Smooth muscle cell (in vitro differentiated cells): ENCODE results near the gene GPC3. TPM values are rescaled to one million over a fixed set of nuclear protein-coding genes. Genes with fewer than 3 reads are reported as not detected.

Experiments
- DNase-seq: peaks from one replicate; lab custom pipeline; 2025; ENCODE audit not compliant: unreplicated experiment; lab: John Stamatoyannopoulos, UW
- H2AFZ ChIP-seq: fragments of 200-600 bp; sonication (generic); 2 replicates; pipeline ENCODE4 v1.6.0; 2016; ENCODE audit warnings: antibody characterized with exemption, low read depth, mild to moderate bottlenecking
- H3F3A ChIP-seq: fragments of 200-600 bp; sonication (generic); 2 replicates; pipeline ENCODE4 v1.6.0; 2017; ENCODE audit warnings: antibody characterized with exemption, low read depth
- H3K27ac ChIP-seq: fragments of 200-600 bp; sonication (generic); 2 replicates; pipeline ENCODE4 v1.5.1; 2016; ENCODE audit warnings: low read depth, mild to moderate bottlenecking
- H3K27me3 ChIP-seq: fragments of 200-600 bp; sonication (generic); 2 replicates; pipeline ENCODE4 v1.6.1; 2016; ENCODE audit warnings: low read depth, mild to moderate bottlenecking
- H3K36me3 ChIP-seq: fragments of 200-600 bp; sonication (generic); 2 replicates; pipeline ENCODE4 v1.5.1; 2016; ENCODE audit warnings: low read depth
- H3K4me1 ChIP-seq: fragments of 200-600 bp; sonication (generic); 2 replicates; pipeline ENCODE4 v1.5.1; 2016; ENCODE audit warnings: low read depth
- H3K4me2 ChIP-seq: fragments of 200-600 bp; sonication (generic); 2 replicates; pipeline ENCODE4 v1.6.0; 2016; ENCODE audit warnings: mild to moderate bottlenecking
- H3K4me3 ChIP-seq: fragments of 200-600 bp; sonication (generic); 2 replicates; pipeline ENCODE4 v1.5.1; 2016; ENCODE audit warnings: mild to moderate bottlenecking
- H3K79me2 ChIP-seq: fragments of 200-600 bp; sonication (generic); 2 replicates; pipeline ENCODE4 v1.6.0; 2016; ENCODE audit warnings: low read depth, mild to moderate bottlenecking
- H3K9ac ChIP-seq: fragments of 200-600 bp; sonication (generic); 2 replicates; pipeline ENCODE4 v1.6.0; 2016; ENCODE audit warnings: low read depth
- H3K9me3 ChIP-seq: fragments of 200-600 bp; sonication (generic); replicated peaks from 2 replicates; pipeline ENCODE4 v1.5.1; 2016; ENCODE audit warnings: low read depth
- H4K20me1 ChIP-seq: fragments of 200-600 bp; sonication (generic); 2 replicates; pipeline ENCODE4 v1.6.0; 2016; ENCODE audit warnings: low read depth
- WGBS: methylation state at CpG from one replicate; pipeline ENCODE4 v1.1.7; 2016; ENCODE audit warnings: low lambda C conversion rate; 5-methylcytosine and 5-hydroxymethylcytosine counted together
- polyA plus RNA-seq: library from polyadenylated mRNA; unstranded; fragments of >200 nt; fragmentation: Nextera tagmentation; extraction: Ambion mirVana; gene quantifications from 2 replicates; pipeline ENCODE4 v1.2.1, GENCODE V29; 2016
- total RNA-seq: library from RNA; depleted of rRNA; stranded (reverse); fragments of >200 nt; gene quantifications from 2 replicates; pipeline ENCODE4 v1.2.3, GENCODE V29; 2014
- TF ChIP-seq, protein P1 (sequence below): fragments of 200-600 bp; sonication (generic); IDR thresholded peaks from 2 replicates; pipeline ENCODE4 v1.5.1; 2017; ENCODE audit warnings: borderline replicate concordance, mild to moderate bottlenecking, antibody characterized with exemption; ENCODE audit not compliant: insufficient read depth, poor library complexity, severe bottlenecking

GPC3 gene
- total and polyA plus RNA-seq, 2 experiments from 2014 or later = 120 to 191 TPM

DNA sequence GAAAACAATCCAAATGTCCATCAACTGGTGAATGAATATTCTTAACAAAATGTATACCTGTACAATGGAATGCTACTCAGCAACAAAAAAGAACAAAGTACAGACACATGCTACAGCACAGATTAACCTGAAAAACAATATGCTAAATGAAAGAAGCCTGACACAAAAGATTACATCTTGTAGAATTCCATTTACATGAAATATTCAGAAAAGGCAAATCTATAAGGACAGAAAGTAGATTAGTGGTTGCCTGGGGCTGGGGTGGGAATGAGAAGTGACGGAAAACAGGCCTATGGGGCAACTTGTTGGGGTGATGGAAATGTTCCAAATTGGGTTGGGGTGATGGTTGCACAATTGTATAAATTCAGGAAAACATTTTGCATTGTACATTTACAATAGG, 351.0 kb downstream of the GPC3 start:
- no peak for DNase-seq
- no peaks in the 10 kb centered on the region for H3K79me2 ChIP-seq
- H3K4me2 ChIP-seq = no peak overlapping the region
- H3K9ac ChIP-seq = no peak overlapping the region
- no peaks in the 10 kb centered on the region for H4K20me1 ChIP-seq
- 75% methylated on average over 1 of the region's 1 CpG for WGBS
- no peaks in the 10 kb centered on the region for H3F3A ChIP-seq
- no peak overlapping the region for H2AFZ ChIP-seq
- H3K27ac ChIP-seq = peak overlapping the region; percentile 31
- H3K4me3 ChIP-seq = no peak overlapping the region
- H3K4me1 ChIP-seq = no peaks in the 10 kb centered on the region
- TF ChIP-seq, protein P1, sequence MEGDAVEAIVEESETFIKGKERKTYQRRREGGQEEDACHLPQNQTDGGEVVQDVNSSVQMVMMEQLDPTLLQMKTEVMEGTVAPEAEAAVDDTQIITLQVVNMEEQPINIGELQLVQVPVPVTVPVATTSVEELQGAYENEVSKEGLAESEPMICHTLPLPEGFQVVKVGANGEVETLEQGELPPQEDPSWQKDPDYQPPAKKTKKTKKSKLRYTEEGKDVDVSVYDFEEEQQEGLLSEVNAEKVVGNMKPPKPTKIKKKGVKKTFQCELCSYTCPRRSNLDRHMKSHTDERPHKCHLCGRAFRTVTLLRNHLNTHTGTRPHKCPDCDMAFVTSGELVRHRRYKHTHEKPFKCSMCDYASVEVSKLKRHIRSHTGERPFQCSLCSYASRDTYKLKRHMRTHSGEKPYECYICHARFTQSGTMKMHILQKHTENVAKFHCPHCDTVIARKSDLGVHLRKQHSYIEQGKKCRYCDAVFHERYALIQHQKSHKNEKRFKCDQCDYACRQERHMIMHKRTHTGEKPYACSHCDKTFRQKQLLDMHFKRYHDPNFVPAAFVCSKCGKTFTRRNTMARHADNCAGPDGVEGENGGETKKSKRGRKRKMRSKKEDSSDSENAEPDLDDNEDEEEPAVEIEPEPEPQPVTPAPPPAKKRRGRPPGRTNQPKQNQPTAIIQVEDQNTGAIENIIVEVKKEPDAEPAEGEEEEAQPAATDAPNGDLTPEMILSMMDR = no peak
- H3K9me3 ChIP-seq = no peaks in the 10 kb centered on the region
- H3K36me3 ChIP-seq = no peaks in the 10 kb centered on the region
- H3K27me3 ChIP-seq = no peaks in the 10 kb centered on the region

DNA sequence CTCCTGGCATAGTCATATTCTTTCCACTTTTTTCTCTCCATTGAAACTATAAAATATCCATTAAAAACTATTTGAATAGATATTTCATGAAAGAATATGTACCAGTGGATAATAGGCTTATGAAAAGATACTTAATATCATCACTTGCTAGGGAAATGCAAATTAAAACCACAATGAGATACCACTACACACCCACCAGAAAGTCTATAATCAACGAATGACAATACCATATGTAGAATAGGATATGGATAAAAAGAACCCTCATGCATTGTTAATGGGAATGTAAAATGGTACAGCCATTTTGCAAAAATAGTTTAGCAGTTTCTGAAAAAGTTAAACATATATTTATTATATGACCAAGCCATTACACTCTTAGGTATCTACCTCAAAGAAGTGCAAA, 351.4 kb downstream of the GPC3 start:
- no peaks in the 10 kb centered on the region for H3K4me1 ChIP-seq
- H3K4me2 ChIP-seq = no peak overlapping the region
- H3K27me3 ChIP-seq = no peaks in the 10 kb centered on the region
- no peak overlapping the region for H3K27ac ChIP-seq
- H4K20me1 ChIP-seq = no peaks in the 10 kb centered on the region
- no peaks in the 10 kb centered on the region for H3K9me3 ChIP-seq
- H2AFZ ChIP-seq = no peak overlapping the region
- DNase-seq = no peak
- H3K9ac ChIP-seq = no peak overlapping the region
- no peaks in the 10 kb centered on the region for H3K36me3 ChIP-seq
- H3K79me2 ChIP-seq = no peaks in the 10 kb centered on the region
- H3K4me3 ChIP-seq = no peak overlapping the region
- WGBS = 53% methylated on average over 1 of the region's 1 CpG
- no peaks in the 10 kb centered on the region for H3F3A ChIP-seq
- TF ChIP-seq, protein P1 = no peak

DNA sequence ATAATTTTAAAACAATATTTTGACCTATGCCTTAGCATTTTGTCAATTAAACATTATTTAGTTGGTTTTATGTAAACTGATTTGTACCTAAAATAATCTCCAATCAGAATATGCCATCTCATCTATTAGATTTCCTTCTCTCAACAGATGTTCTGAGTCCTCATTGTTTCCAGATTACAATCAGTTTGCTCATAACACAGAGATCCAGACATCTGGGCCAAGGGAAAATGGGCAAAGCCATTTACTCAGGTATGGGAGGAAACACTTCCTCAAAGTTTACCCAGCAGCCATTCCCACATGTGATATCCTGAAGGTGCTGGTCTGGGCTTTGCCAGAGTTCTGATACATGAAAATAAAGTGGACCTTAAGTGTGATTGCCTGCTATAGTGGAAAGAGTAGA, 352.2 kb downstream of the GPC3 start:
- H3K4me3 ChIP-seq = no peak overlapping the region
- no peak overlapping the region for H3K4me2 ChIP-seq
- H4K20me1 ChIP-seq = no peaks in the 10 kb centered on the region
- H3F3A ChIP-seq = no peaks in the 10 kb centered on the region
- no peak for DNase-seq
- no peaks in the 10 kb centered on the region for H3K79me2 ChIP-seq
- TF ChIP-seq, protein P1 = no peak
- H3K9me3 ChIP-seq = no peaks in the 10 kb centered on the region
- no peak overlapping the region for H2AFZ ChIP-seq
- H3K9ac ChIP-seq = no peak overlapping the region
- H3K36me3 ChIP-seq = no peaks in the 10 kb centered on the region
- no peaks in the 10 kb centered on the region for H3K4me1 ChIP-seq
- H3K27me3 ChIP-seq = no peaks in the 10 kb centered on the region
- no peak overlapping the region for H3K27ac ChIP-seq

DNA sequence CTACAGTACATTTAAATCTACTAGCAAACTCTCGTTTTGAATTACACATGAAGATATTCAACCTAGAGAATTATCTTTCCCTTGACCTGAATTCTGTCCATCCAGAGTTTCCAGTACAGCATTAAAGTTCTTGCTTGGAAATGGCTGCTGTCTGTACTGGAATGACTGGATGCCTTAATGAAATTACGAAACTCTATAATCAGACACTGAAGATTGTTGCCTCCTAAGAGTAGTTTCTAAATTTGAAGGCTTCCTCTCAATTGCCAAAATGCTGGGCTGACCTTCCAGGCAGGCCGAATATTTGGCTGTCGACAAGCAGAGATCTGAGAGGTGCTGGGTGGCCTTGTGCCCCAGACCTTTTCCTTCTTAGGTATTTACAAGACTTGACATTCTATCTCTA, 355.0 kb downstream of the GPC3 start:
- H3K27ac ChIP-seq = no peak overlapping the region
- no peaks in the 10 kb centered on the region for H3K9me3 ChIP-seq
- H3K9ac ChIP-seq = no peak overlapping the region
- no peaks in the 10 kb centered on the region for H3K36me3 ChIP-seq
- no peaks in the 10 kb centered on the region for H3K27me3 ChIP-seq
- H3K79me2 ChIP-seq = no peaks in the 10 kb centered on the region
- TF ChIP-seq, protein P1 = no peak
- 67% methylated on average over 4 of the region's 4 CpGs for WGBS
- no peaks in the 10 kb centered on the region for H3F3A ChIP-seq
- no peak overlapping the region for H3K4me3 ChIP-seq
- no peak overlapping the region for H2AFZ ChIP-seq
- H3K4me1 ChIP-seq = no peaks in the 10 kb centered on the region
- H3K4me2 ChIP-seq = no peak overlapping the region
- no peaks in the 10 kb centered on the region for H4K20me1 ChIP-seq
- DNase-seq = no peak
